ENCODE results near the gene PRKN. TPM values are rescaled to one million over a fixed set of nuclear protein-coding genes. Genes with fewer than 3 reads are reported as not detected.

The PRKN gene
- total and polyA plus RNA-seq, 10 donors = 0.23 to 14.1 (median 7.0) TPM

DNA sequence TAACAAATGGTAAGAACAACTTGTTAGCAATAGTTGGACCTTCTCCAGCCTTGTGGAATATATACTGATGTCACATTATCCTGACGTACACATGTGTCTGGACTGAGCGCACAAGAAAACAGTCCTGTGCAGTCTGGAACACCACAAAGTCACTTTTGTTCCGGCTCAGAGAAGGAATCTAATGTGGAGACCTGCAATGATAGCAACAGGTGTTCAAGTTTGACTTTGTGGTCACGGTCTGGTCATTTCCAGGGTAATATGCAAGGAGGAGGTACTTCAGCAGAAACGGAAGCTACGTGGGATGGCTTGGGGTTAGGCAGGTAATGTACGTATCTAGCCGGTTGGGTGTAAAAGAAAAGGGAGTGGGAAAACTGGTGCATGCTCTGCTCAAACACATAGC is 766.5 kb downstream of the PRKN start:
- 82 to 95% (median 88%) methylated on average over 8 of the region's 8 CpGs for WGBS, 5 donors

DNA sequence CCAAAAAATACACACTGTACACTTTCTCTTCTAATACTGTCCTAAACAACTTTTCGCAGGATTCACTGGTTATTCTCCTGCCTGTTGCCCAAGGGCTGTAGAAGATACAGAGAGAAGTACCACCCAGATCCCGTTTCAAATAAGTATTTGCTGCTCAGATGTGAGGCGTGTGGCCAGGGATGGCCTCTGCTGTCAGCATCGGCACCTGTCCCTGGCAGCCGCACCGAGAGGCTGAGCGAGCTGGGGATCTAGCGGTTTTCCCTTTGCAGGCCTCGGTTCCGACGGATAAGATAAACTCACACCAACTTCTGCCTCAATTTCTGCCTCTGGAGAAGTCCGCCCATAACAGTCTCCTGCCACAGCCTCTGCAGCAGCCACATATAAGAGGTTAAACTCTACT is 768.5 kb downstream of the PRKN start:
- TF ChIP-seq POLR2AphosphoS5 (IDR thresholded peaks at IDR 0.05) (no peak), POLR2A (IDR thresholded peaks at IDR 0.05) (no peak)
- TF ChIP-seq, protein P1, sequence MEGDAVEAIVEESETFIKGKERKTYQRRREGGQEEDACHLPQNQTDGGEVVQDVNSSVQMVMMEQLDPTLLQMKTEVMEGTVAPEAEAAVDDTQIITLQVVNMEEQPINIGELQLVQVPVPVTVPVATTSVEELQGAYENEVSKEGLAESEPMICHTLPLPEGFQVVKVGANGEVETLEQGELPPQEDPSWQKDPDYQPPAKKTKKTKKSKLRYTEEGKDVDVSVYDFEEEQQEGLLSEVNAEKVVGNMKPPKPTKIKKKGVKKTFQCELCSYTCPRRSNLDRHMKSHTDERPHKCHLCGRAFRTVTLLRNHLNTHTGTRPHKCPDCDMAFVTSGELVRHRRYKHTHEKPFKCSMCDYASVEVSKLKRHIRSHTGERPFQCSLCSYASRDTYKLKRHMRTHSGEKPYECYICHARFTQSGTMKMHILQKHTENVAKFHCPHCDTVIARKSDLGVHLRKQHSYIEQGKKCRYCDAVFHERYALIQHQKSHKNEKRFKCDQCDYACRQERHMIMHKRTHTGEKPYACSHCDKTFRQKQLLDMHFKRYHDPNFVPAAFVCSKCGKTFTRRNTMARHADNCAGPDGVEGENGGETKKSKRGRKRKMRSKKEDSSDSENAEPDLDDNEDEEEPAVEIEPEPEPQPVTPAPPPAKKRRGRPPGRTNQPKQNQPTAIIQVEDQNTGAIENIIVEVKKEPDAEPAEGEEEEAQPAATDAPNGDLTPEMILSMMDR (IDR thresholded peaks at IDR 0.05 in 8 of 11, conservative IDR thresholded peaks at IDR 0.05 in 3 of 11) = no peak
- H3K4me3 ChIP-seq = no peak overlapping the region
- H3K9me3 ChIP-seq = no peaks in the 10 kb centered on the region
- 91 to 96% (median 93%) methylated on average over 12 of the region's 12 CpGs for WGBS, 5 donors
- H3K4me1 ChIP-seq = no peaks in the 10 kb centered on the region
- no peaks in the 10 kb centered on the region for H3K36me3 ChIP-seq
- no peak overlapping the region for H3K27ac ChIP-seq
- intact Hi-C loops (cut with DNase I; ENCODE audit: low total_unique reads) = no loop called here
- no peak for DNase-seq
- H3K27me3 ChIP-seq (replicated peaks in 1 of 7) = no peaks in the 10 kb centered on the region

More for the DNA sequence above, 766.5 kb downstream of the PRKN start:
- TF ChIP-seq, protein P1 (IDR thresholded peaks at IDR 0.05 in 8 of 11, conservative IDR thresholded peaks at IDR 0.05 in 3 of 11) = no peak
- TF ChIP-seq POLR2AphosphoS5 (IDR thresholded peaks at IDR 0.05) (no peak), POLR2A (IDR thresholded peaks at IDR 0.05) (no peak)
- Histone ChIP-seq H3K4me3 (no peak overlapping the region), H3K9me3 (no peaks in the 10 kb centered on the region), H3K27ac (no peak overlapping the region), H3K4me1 (no peaks in the 10 kb centered on the region), H3K27me3 (replicated peaks in 1 of 7) (no peaks in the 10 kb centered on the region), H3K36me3 (no peaks in the 10 kb centered on the region)
- intact Hi-C loops (cut with DNase I; ENCODE audit: low total_unique reads) = no loop called here
- DNase-seq = no peak

GRCh38 chr6:161956082-161956481 is 771.5 kb downstream of the PRKN start:
- TF ChIP-seq, protein P1 (IDR thresholded peaks at IDR 0.05 in 8 of 11, conservative IDR thresholded peaks at IDR 0.05 in 3 of 11) = no peak
- TF ChIP-seq POLR2AphosphoS5 (IDR thresholded peaks at IDR 0.05) = no peak

DNA sequence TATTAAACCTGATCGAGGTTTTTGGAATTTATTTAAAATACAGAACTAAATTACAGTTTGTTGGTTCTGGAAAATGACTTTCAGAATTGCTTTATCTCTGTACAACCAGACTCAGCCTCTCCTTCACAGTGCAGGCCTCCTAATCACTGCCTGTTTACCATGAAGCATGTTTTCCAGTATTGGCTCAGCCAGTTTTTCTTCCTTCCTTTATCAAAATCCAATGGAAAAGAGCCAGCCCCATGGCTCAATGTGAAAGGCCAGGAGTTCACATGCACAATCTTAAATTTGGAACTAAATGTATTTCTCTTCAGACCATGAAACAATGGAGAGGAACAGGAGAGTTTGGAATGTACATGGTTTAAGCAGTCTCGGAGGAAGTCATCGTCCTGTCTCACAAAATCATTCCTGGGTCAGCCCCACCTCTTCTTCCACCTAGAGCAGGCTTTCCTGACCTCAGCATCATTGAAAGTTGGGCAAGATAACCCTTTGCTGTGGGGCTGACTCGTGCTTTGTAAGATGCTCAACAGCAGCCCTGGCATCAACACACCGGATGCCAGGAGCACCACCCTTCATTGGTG is 772.8 kb downstream of the PRKN start:
- no peak for TF ChIP-seq POLR2AphosphoS5 (IDR thresholded peaks at IDR 0.05)
- TF ChIP-seq, protein P1 (IDR thresholded peaks at IDR 0.05 in 8 of 11, conservative IDR thresholded peaks at IDR 0.05 in 3 of 11) = no peak
- TF ChIP-seq POLR2A (IDR thresholded peaks at IDR 0.05) = no peak
- intact Hi-C loops (cut with DNase I; ENCODE audit: low total_unique reads) = no loop called here
- no peaks in the 10 kb centered on the region for H3K4me1 ChIP-seq
- DNase-seq = no peak
- no peaks in the 10 kb centered on the region for H3K27me3 ChIP-seq (replicated peaks in 1 of 7)
- WGBS, 5 donors = 47 to 79% (median 70%) methylated on average over 4 to 5 of the region's 5 CpGs
- H3K27ac ChIP-seq = no peak overlapping the region
- no peak overlapping the region for H3K4me3 ChIP-seq
- no peaks in the 10 kb centered on the region for H3K9me3 ChIP-seq
- no peaks in the 10 kb centered on the region for H3K36me3 ChIP-seq

More at GRCh38 chr6:161956082-161956481, 771.5 kb downstream of the PRKN start:
- Histone ChIP-seq H3K36me3 (no peaks in the 10 kb centered on the region), H3K9me3 (no peaks in the 10 kb centered on the region), H3K4me1 (no peaks in the 10 kb centered on the region), H3K27me3 (replicated peaks in 1 of 7) (no peaks in the 10 kb centered on the region), H3K27ac (no peak overlapping the region), H3K4me3 (no peak overlapping the region)
- intact Hi-C loops (cut with DNase I; ENCODE audit: low total_unique reads) = no loop called here
- WGBS, 5 donors = 74 to 91% (median 86%) methylated on average over 1 of the region's 1 CpG
- DNase-seq = no peak
